Neutrophil (primary cell): ENCODE data around the gene ADAMTSL3.
"Not testable (repeated sequence)": the region's sequence is repeated elsewhere in the genome, so short reads cannot be mapped to it uniquely, and the experiment has no call there.

Experiments
- H3K27ac ChIP-seq: fragments of 200-600 bp; sonication (generic); 2 replicates; pipeline ENCODE4 v1.5.1; 2016; ENCODE audit warnings: mild to moderate bottlenecking, moderate library complexity
- H3K27me3 ChIP-seq: fragments of 200-600 bp; sonication (generic); 2 replicates; pipeline ENCODE4 v1.6.0; 2016; ENCODE audit warnings: mild to moderate bottlenecking
- H3K36me3 ChIP-seq: fragments of 200-600 bp; sonication (generic); 2 replicates; pipeline ENCODE4 v1.5.1; 2017
- H3K4me1 ChIP-seq, 2 experiments: fragments of 200-600 bp in 1 of 2; sonication (generic) in 1 of 2; 1 replicate in 1 of 2; 2 replicates in 1 of 2; pipeline versions ENCODE4 v1.5.1 to v1.6.1; 2013 to 2016; ENCODE audit warnings: low read depth in 1 of 2, low read length in 1 of 2, mild to moderate bottlenecking in 1 of 2, moderate library complexity in 1 of 2; ENCODE audit not compliant: control insufficient read depth in 1 of 2, insufficient read depth in 1 of 2
- H3K4me3 ChIP-seq, 2 experiments: fragments of 200-600 bp in 1 of 2; sonication (generic) in 1 of 2; 1 replicate in 1 of 2; 2 replicates in 1 of 2; pipeline ENCODE4 v1.5.1; 2013 to 2016; ENCODE audit warnings: low read depth in 1 of 2, low read length in 1 of 2, mild to moderate bottlenecking in 1 of 2, moderate library complexity in 1 of 2
- H3K9me3 ChIP-seq: fragments of 200-600 bp; sonication (generic); 2 replicates; pipeline ENCODE4 v1.5.1; 2016
- CTCF ChIP-seq: fragments of 200-600 bp; sonication (generic); IDR thresholded peaks from 2 replicates; pipeline ENCODE4 v1.5.1; 2016; ENCODE audit warnings: antibody characterized with exemption

The ADAMTSL3 gene

GRCh38 chr15:84046064-84046637 lies 392.2 kb downstream of the ADAMTSL3 start:
- H3K4me1 ChIP-seq: no peaks in the 10 kb centered on the region

GRCh38 chr15:84049480-84049879 lies 395.6 kb downstream of the ADAMTSL3 start:
- not testable (repeated sequence) for H3K27ac ChIP-seq, H3K9me3 ChIP-seq, H3K27me3 ChIP-seq, H3K36me3 ChIP-seq, H3K4me3 ChIP-seq, H3K4me1 ChIP-seq

More at GRCh38 chr15:84046064-84046637, 392.2 kb downstream of the ADAMTSL3 start:
- TF ChIP-seq CTCF: no peak
- H3K36me3 ChIP-seq: no peaks in the 10 kb centered on the region
- no peak overlapping the region for H3K27ac ChIP-seq
- H3K27me3 ChIP-seq: no peaks in the 10 kb centered on the region
- H3K4me3 ChIP-seq: no peak overlapping the region
- no peaks in the 10 kb centered on the region for H3K9me3 ChIP-seq

- TF ChIP-seq CTCF: no peak
- no peaks in the 10 kb centered on the region for H3K9me3 ChIP-seq
- no peaks in the 10 kb centered on the region for H3K36me3 ChIP-seq
- H3K4me3 ChIP-seq: no peak overlapping the region
- H3K27me3 ChIP-seq: peaks cover 1% of the 10 kb centered on the region
- H3K27ac ChIP-seq: no peak overlapping the region
- H3K4me1 ChIP-seq: no peaks in the 10 kb centered on the region
Measured at GRCh38 chr15:84050076-84050475, 396.2 kb downstream of the ADAMTSL3 start.

- H3K36me3 ChIP-seq, H3K27ac ChIP-seq, H3K4me1 ChIP-seq, H3K27me3 ChIP-seq, H3K4me3 ChIP-seq, H3K9me3 ChIP-seq: not testable (repeated sequence)
Measured at GRCh38 chr15:84051146-84051545, 397.2 kb downstream of the ADAMTSL3 start.

GRCh38 chr15:84054544-84054943 lies 400.6 kb downstream of the ADAMTSL3 start:
- not testable (repeated sequence) for H3K4me3 ChIP-seq, H3K27ac ChIP-seq, H3K36me3 ChIP-seq, H3K27me3 ChIP-seq, H3K9me3 ChIP-seq, H3K4me1 ChIP-seq

- Histone ChIP-seq H3K36me3 (no peaks in the 10 kb centered on the region), H3K9me3 (no peaks in the 10 kb centered on the region), H3K4me3 (no peak overlapping the region), H3K4me1 (no peaks in the 10 kb centered on the region), H3K27me3 (peaks cover 5% of the 10 kb centered on the region), H3K27ac (no peak overlapping the region)
- no peak for TF ChIP-seq CTCF
Measured at GRCh38 chr15:84057714-84058331, 403.9 kb downstream of the ADAMTSL3 start.

DNA sequence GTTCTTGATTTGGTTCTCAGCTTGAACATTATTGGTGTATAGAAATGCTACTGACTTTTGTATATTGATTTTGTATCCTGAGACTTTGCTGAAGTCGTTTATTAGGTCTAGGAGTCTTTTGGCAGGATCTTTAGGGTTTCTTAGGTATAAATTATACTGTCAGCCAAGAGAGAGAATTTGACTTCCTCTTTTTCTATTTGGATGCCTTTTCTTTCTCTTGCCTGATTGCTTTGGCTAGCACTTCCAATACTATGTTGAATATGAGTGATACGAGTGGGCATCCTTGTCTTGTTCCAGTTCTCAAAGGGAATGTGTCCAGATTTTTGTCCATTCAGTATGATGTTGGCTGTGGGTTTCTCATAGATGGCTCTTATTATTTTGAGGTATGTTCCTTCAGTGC lies 409.8 kb downstream of the ADAMTSL3 start:
- H3K9me3 ChIP-seq: not testable (repeated sequence)

GRCh38 chr15:84068674-84069073 lies 414.8 kb downstream of the ADAMTSL3 start:
- H3K36me3 ChIP-seq, H3K4me1 ChIP-seq, H3K27ac ChIP-seq, H3K4me3 ChIP-seq, H3K9me3 ChIP-seq: not testable (repeated sequence)
- H3K27me3 ChIP-seq: peaks cover 15% of the 10 kb centered on the region

More for the DNA sequence above, 409.8 kb downstream of the ADAMTSL3 start:
- H3K4me1 ChIP-seq, H3K27ac ChIP-seq, H3K36me3 ChIP-seq, H3K27me3 ChIP-seq, H3K4me3 ChIP-seq: not testable (repeated sequence)

DNA sequence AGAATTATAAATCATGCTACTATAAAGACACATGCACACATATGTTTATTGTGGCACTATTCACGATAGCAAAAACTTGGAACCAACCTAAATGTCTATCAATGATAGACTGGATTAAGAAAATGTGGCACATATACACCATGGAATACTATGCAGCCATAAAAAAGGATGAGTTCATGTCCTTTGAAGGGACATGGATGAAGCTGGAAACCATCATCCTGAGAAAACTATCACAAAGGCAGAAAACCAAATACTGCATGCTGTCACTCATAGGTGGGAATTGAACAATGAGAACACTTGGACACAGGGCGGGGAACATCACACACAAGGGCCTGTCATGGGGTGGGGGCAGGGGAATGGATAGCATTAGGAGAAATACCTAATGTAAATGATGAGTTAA lies 424.1 kb downstream of the ADAMTSL3 start:
- not testable (repeated sequence) for H3K4me3 ChIP-seq

GRCh38 chr15:84079325-84079884 lies 425.5 kb downstream of the ADAMTSL3 start:
- H3K4me3 ChIP-seq, H3K36me3 ChIP-seq, H3K9me3 ChIP-seq, H3K27ac ChIP-seq, H3K4me1 ChIP-seq: not testable (repeated sequence)
- peaks cover 80% of the 10 kb centered on the region for H3K27me3 ChIP-seq

More for the DNA sequence above, 424.1 kb downstream of the ADAMTSL3 start:
- H3K27me3 ChIP-seq: peaks cover 66% of the 10 kb centered on the region
- not testable (repeated sequence) for H3K4me1 ChIP-seq, H3K27ac ChIP-seq, H3K36me3 ChIP-seq, H3K9me3 ChIP-seq
